WERI-Rb-1 (cell line): ENCODE data around the gene RARB.
A peak's percentile ranks its signal among the peaks of the same experiment; 100 is the strongest.

Experiments
- DNase-seq: peaks from one replicate; pipeline ENCODE4 v3.0.0-alpha.2; 2020
- H3K27ac ChIP-seq: fragments of 250-450 bp; sonication (Bioruptor Pico); 2 replicates; pipeline ENCODE4 v1.5.1; 2020; ENCODE audit warnings: mild to moderate bottlenecking, moderate library complexity
- H3K27me3 ChIP-seq: fragments of 250-450 bp; sonication (Bioruptor Pico); 2 replicates; pipeline ENCODE4 v1.5.1; 2021; ENCODE audit warnings: mild to moderate bottlenecking, low read depth, moderate library complexity; ENCODE audit not compliant: insufficient read depth, severe bottlenecking
- H3K36me3 ChIP-seq: fragments of 250-450 bp; sonication (Bioruptor Pico); 2 replicates; pipeline ENCODE4 v1.5.1; 2020; ENCODE audit warnings: mild to moderate bottlenecking, moderate library complexity
- H3K4me3 ChIP-seq: 2 replicates; pipeline ENCODE4 v1.5.1; 2011; ENCODE audit warnings: low read depth, mild to moderate bottlenecking, control low read depth, low read length
- H3K9me3 ChIP-seq: fragments of 250-450 bp; sonication (Bioruptor Pico); 2 replicates; pipeline ENCODE4 v1.5.1; 2021; ENCODE audit warnings: mild to moderate bottlenecking, moderate library complexity; ENCODE audit not compliant: severe bottlenecking
- TF ChIP-seq, protein P1 (sequence below): IDR thresholded peaks from 2 replicates; pipeline ENCODE4 v1.5.1; 2011; ENCODE audit warnings: low read depth, mild to moderate bottlenecking, control low read depth, inconsistent platforms, low read length

Gene RARB

DNA sequence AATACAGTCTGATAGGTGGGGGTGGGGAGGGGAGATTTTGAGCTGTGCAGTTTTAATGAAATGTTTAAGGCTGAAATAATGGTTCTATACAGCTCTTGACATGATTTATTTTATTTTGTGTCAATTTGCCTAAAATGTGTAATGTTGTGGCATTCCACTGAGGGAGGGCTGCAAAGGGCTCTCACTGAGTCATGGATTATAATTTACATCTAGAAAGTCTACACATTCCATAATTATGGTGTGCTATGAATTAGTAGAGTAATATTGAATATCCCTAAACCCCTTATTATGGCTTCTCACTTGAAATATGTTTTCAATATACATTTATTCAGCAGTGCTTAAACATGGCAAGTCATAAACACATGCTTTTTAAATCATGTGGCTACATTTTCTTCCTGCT, 103.9 kb downstream of the RARB start:
- TF ChIP-seq, protein P1, sequence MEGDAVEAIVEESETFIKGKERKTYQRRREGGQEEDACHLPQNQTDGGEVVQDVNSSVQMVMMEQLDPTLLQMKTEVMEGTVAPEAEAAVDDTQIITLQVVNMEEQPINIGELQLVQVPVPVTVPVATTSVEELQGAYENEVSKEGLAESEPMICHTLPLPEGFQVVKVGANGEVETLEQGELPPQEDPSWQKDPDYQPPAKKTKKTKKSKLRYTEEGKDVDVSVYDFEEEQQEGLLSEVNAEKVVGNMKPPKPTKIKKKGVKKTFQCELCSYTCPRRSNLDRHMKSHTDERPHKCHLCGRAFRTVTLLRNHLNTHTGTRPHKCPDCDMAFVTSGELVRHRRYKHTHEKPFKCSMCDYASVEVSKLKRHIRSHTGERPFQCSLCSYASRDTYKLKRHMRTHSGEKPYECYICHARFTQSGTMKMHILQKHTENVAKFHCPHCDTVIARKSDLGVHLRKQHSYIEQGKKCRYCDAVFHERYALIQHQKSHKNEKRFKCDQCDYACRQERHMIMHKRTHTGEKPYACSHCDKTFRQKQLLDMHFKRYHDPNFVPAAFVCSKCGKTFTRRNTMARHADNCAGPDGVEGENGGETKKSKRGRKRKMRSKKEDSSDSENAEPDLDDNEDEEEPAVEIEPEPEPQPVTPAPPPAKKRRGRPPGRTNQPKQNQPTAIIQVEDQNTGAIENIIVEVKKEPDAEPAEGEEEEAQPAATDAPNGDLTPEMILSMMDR = no peak
- DNase-seq = no peak

DNA sequence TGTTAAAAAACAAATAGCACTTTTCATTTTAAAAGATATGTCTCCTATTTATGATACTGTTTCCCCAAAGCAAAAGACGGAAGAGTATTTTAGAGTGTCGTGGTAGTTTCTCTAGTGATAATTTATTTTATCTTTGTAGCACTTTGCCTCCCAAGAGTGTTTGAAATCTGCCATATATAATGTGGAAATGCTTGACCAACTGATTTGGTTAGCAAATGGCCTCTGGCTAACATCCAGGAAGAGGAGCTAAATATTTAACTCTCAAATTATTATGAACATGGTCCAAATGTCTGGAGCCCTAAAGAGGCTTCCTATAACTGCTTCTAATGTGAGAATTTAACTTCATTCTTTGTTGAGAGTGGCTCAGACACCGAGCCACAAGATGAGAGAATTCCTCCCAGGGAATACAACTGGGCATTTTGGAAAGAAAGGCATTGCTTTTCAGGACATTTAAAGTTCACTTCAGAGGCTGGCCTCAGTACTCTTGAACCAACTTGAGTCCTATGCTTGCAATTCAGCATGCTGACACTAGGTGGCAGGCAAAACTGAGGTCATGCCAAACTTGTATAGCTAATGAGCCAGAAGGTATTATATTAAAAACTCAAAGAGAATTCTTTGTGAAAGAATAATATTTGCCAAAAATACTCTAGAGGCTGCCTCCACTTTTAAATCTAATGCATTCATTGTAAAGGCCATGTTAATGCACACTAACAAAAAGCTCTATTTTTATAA, 104.5 kb downstream of the RARB start:
- peak; percentile 19 for DNase-seq
- Histone ChIP-seq H3K27ac (no peak overlapping the region), H3K27me3 (no peaks in the 10 kb centered on the region), H3K9me3 (peaks cover 9% of the 10 kb centered on the region), H3K4me3 (no peak overlapping the region), H3K36me3 (no peaks in the 10 kb centered on the region)
- TF ChIP-seq, protein P1 = peak; percentile 49

More for the DNA sequence above, 103.9 kb downstream of the RARB start:
- no peak overlapping the region for H3K4me3 ChIP-seq
- H3K9me3 ChIP-seq = peaks cover 9% of the 10 kb centered on the region
- H3K27me3 ChIP-seq = no peaks in the 10 kb centered on the region
- no peaks in the 10 kb centered on the region for H3K36me3 ChIP-seq
- H3K27ac ChIP-seq = no peak overlapping the region

DNA sequence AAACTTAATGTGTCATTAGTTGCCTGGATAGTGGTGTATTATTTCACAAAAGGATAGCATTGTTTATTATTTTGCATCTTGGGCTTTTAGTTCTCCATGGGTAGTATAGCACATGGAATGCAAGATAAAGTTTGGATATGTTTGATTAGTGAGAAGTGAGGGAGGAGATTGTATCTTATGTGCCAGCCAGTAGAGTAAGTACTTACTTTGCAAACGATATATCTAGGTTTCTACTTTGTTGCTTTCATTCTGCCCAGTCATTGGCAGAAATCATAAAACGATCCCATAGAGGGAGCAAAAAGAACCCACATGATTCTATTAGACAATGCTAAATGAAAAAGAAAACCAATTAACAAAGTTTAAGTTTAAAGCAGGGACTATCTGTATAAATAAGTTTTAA, 105.3 kb downstream of the RARB start:
- no peak overlapping the region for H3K4me3 ChIP-seq
- H3K27me3 ChIP-seq = no peaks in the 10 kb centered on the region
- DNase-seq = no peak
- H3K9me3 ChIP-seq = peaks cover 9% of the 10 kb centered on the region
- no peak overlapping the region for H3K27ac ChIP-seq
- no peaks in the 10 kb centered on the region for H3K36me3 ChIP-seq
- TF ChIP-seq, protein P1 = no peak

DNA sequence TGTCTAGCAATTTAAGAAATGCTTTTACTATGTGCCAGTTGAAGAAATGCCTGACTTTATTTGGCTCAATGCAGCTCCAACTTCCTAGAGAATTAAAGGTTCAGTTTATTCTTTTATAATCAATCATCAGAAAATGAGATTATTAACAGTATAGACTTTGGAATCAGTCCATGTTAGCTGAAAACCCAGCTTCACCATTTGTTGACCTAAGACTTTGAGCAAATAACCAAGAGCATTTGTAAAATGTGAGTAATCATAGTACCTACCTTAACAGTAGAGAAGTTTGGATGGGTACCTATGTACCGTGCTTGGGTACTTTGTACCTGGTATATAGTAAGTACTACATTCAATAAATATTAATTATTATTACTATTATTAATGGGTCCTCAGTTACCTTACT, 105.9 kb downstream of the RARB start:
- Histone ChIP-seq H3K9me3 (peaks cover 9% of the 10 kb centered on the region), H3K27ac (no peak overlapping the region), H3K36me3 (no peaks in the 10 kb centered on the region), H3K27me3 (no peaks in the 10 kb centered on the region), H3K4me3 (no peak overlapping the region)
- TF ChIP-seq, protein P1 = no peak
- DNase-seq = no peak

DNA sequence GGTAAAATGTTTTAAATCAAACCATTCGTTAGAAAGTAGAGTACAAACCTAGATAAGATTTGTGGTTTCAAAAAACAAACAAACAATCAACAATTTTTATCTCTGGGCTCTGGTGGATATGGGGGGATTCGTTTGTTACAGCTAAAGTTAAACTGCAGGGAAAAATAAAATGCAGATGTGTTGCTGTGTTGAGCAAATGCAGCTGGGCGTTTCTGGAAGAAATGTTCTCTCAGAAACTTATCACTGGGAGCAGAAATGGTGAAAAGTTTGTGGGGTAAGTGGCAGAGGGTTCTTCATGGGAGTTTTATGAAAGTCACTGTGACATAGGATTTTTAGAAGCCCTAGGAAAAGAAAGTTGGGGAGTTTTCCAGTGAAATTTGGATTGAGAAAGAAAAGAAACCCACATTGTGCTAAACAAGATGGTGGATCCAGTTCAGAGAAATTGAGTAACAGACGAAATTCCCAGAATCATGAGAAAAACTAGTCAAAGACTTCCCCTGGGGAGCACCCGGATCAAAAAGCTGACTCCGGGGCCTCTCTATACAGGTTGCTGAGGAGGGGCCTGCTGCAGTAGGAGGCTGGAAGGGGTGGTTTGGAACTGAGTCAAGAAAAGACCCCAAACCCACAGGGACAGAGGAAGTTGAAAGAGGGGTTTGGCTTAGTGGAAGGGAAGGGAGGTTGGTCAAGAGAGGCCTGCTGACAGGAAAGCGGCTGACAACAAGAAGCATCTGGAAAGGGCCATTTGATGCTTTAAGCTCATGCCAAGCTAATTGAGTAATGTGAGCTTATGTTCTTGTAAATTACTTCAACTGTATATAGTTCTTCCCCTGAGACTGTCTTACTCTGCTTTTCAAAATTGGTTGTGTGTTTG, 108.7 kb downstream of the RARB start:
- TF ChIP-seq, protein P1 = no peak
- H3K4me3 ChIP-seq = no peak overlapping the region
- H3K36me3 ChIP-seq = no peaks in the 10 kb centered on the region
- H3K9me3 ChIP-seq = peaks cover 11% of the 10 kb centered on the region
- DNase-seq = no peak
- H3K27me3 ChIP-seq = no peaks in the 10 kb centered on the region
- no peak overlapping the region for H3K27ac ChIP-seq
